GM13976 (cell line): ENCODE data around the gene SHTN1.

Experiments used
- DNase-seq: peaks from one replicate; pipeline ENCODE4 v3.0.0; 2012; ENCODE audit warnings: low spot score
- in situ Hi-C: fragments of 300-500 bp; cut with MboI; formaldehyde crosslinking; loops from one replicate; pipeline ENCODE4 v1.12.0; 2022; ENCODE audit warnings: low sequenced_read_pairs, mixed read lengths, inconsistent platforms; ENCODE audit not compliant: unreplicated experiment
- TF ChIP-seq, protein P1 (sequence below): IDR thresholded peaks from 2 replicates; pipeline ENCODE4 v1.5.1; 2012; ENCODE audit warnings: borderline replicate concordance, mild to moderate bottlenecking; ENCODE audit not compliant: insufficient read depth; ENCODE audit errors: extremely low read depth, missing control alignments, control extremely low read depth

Gene SHTN1

DNA sequence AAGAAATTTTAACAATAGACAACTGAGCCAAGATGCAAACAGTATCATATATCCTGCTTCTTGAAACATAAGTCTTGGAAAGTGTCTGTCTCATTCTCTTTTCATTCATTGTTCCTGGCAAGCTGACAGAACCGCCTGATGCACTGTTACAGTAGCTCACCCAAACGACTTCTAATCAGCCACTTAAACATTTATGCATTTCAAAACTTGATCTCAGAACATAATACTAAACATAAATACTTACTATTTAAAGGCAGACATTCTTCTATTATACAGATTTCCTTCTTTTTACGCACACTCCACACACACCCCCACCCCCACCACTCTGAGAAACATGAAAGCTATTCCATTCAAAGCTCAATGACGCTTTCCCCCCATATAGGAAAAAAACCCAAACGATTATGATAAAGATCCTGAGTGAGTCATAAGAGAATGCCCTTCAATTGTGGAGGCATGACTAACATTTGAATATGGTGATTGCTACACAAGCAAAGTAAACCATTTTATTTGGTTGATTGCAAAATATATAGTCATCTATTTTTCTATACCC lies 30.5 kb downstream of the SHTN1 start:
- TF ChIP-seq, protein P1, sequence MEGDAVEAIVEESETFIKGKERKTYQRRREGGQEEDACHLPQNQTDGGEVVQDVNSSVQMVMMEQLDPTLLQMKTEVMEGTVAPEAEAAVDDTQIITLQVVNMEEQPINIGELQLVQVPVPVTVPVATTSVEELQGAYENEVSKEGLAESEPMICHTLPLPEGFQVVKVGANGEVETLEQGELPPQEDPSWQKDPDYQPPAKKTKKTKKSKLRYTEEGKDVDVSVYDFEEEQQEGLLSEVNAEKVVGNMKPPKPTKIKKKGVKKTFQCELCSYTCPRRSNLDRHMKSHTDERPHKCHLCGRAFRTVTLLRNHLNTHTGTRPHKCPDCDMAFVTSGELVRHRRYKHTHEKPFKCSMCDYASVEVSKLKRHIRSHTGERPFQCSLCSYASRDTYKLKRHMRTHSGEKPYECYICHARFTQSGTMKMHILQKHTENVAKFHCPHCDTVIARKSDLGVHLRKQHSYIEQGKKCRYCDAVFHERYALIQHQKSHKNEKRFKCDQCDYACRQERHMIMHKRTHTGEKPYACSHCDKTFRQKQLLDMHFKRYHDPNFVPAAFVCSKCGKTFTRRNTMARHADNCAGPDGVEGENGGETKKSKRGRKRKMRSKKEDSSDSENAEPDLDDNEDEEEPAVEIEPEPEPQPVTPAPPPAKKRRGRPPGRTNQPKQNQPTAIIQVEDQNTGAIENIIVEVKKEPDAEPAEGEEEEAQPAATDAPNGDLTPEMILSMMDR = no peak
- DNase-seq = no peak
- in situ Hi-C loops = no loop called here

DNA sequence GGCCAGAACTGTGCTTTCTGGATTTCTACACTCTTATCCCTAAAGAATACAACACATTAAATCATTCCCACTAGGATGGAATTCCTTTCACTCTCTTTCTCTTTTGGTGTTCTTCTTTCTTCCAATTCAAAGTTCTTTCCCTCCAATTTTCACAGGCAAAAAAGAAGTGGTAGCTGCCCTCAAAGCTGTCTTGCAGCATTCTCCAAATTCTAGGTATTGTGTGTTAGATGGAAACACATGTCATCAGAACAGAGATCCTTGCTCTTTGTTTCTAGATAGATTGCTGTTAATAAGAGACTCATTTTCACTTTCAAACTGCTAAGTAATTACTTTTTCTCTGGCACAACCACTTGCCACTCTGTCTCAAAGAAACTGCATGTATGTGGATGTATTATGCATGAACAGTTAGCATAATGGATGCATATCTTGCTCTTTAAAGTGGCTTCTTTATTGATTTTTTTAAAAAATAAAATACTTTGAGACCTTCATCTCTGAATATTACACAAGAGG lies 31.0 kb downstream of the SHTN1 start:
- no peak for DNase-seq
- in situ Hi-C loops = no loop called here
- TF ChIP-seq, protein P1 = no peak

DNA sequence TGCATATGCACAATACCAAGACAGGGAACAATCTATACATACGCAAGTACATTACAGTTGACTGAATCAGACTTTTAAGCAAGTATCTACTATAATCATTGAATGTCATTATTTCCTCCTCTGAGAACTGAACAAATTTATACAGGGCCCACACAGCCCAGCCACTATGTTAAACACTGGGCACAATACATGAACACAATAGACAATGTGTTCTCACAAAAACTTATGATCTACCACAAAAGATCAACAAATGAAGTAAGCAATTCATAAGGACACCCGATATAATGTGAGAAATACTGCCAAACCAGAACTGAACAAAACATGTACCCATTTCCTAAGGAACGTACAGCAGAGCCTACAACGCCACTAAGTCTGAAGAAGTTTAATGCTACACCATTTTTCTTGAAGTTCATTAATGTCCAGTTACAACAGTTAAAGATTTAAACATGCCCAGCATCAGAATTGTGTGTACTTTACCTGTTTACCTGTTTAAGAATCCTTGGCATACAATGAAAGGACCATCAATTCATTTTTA lies 31.5 kb downstream of the SHTN1 start:
- TF ChIP-seq, protein P1 = no peak
- DNase-seq = no peak
- in situ Hi-C loops = no loop called here

GRCh38 chr10:116972131-116972530 lies 32.9 kb downstream of the SHTN1 start:
- no peak for DNase-seq
- in situ Hi-C loops = no loop called here
- TF ChIP-seq, protein P1 = no peak

GRCh38 chr10:116970050-116970449 lies 34.9 kb downstream of the SHTN1 start:
- TF ChIP-seq, protein P1 = no peak
- in situ Hi-C loops = no loop called here
- DNase-seq = no peak

DNA sequence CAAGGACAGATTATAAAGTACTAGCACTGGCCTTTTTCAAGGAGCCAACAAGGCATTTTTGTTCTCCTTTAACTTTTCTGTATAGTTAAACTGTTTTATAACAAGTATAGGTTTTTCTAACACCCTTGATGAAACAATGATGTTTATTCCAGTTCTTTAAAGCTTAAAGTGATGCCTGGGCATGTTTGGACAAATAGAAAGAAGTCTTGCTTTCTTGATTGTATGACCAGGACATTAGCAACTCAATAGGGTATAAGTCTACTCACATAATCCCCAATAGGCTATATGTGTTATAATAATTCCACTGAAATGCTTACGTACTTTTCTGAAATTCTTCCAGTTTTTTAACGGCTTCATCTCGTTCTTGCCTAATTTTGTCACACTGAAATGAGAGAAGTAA lies 36.7 kb downstream of the SHTN1 start:
- TF ChIP-seq, protein P1 = no peak
- DNase-seq = no peak
- in situ Hi-C loops = no loop called here
